Measurements from ENCODE around the gene WIPF2.
A peak's percentile ranks its signal among the peaks of the same experiment; 100 is the strongest.

The WIPF2 gene

GRCh38 chr17:40191237-40192208 is 27.6 kb upstream of the WIPF2 start:
- Histone ChIP-seq H3F3A (ENCODE audit: insufficient read depth) (no peaks in the 10 kb centered on the region; the same call in 1 of the 2 replicates), H3K36me3 (ENCODE audit: low read length) (no peaks in the 10 kb centered on the region), H3K9ac (ENCODE audit: low read length) (peak overlapping the region; percentile 60), H3K27me3 (ENCODE audit: low read length) (no peaks in the 10 kb centered on the region), H3K79me2 (ENCODE audit: insufficient read depth, low read length) (no peaks in the 10 kb centered on the region), H3K4me2 (ENCODE audit: low read depth, low read length, poor library complexity, severe bottlenecking) (peak overlapping the region; percentile 83), H3K9me3 (ENCODE audit: insufficient read depth, low read length) (no peaks in the 10 kb centered on the region), H3K9me2 (replicated peaks; ENCODE audit: insufficient read depth, low read length) (no peaks in the 10 kb centered on the region), H4K20me1 (ENCODE audit: low read depth, low read length) (no peaks in the 10 kb centered on the region), H2AFZ (ENCODE audit: low read depth, low read length, severe bottlenecking) (peak overlapping the region; percentile 89), H3K4me3 (ENCODE audit: insufficient read depth, low read length, poor library complexity, severe bottlenecking) (peak overlapping the region; percentile 58), H3K27ac (ENCODE audit: low read depth, low read length) (no peak overlapping the region)
- peak; percentile 91 for TF ChIP-seq CTCF (IDR thresholded peaks at IDR 0.05; ENCODE audit: insufficient read depth, low read length, poor library complexity, severe bottlenecking)
- no peak for TF ChIP-seq EZH2phosphoT487 (conservative IDR thresholded peaks at IDR 0.05; ENCODE audit: low read length)

GRCh38 chr17:40192961-40193360 is 26.1 kb upstream of the WIPF2 start:
- no peaks in the 10 kb centered on the region for H4K20me1 ChIP-seq (ENCODE audit: low read depth, low read length)
- H3K9me3 ChIP-seq (ENCODE audit: insufficient read depth, low read length), result no peaks in the 10 kb centered on the region
- no peak overlapping the region for H3K4me2 ChIP-seq (ENCODE audit: low read depth, low read length, poor library complexity, severe bottlenecking)
- H3K36me3 ChIP-seq (ENCODE audit: low read length), result no peaks in the 10 kb centered on the region
- no peak overlapping the region for H3K27ac ChIP-seq (ENCODE audit: low read depth, low read length)
- no peaks in the 10 kb centered on the region for H3F3A ChIP-seq (ENCODE audit: insufficient read depth)
- TF ChIP-seq EZH2phosphoT487 (conservative IDR thresholded peaks at IDR 0.05; ENCODE audit: low read length) (no peak), CTCF (IDR thresholded peaks at IDR 0.05; ENCODE audit: insufficient read depth, low read length, poor library complexity, severe bottlenecking) (no peak)
- no peaks in the 10 kb centered on the region for H3K79me2 ChIP-seq (ENCODE audit: insufficient read depth, low read length)
- H2AFZ ChIP-seq (ENCODE audit: low read depth, low read length, severe bottlenecking), result no peak overlapping the region
- H3K9me2 ChIP-seq (replicated peaks; ENCODE audit: insufficient read depth, low read length), result no peaks in the 10 kb centered on the region
- no peak overlapping the region for H3K4me3 ChIP-seq (ENCODE audit: insufficient read depth, low read length, poor library complexity, severe bottlenecking)
- H3K9ac ChIP-seq (ENCODE audit: low read length), result no peak overlapping the region
- H3K27me3 ChIP-seq (ENCODE audit: low read length), result no peaks in the 10 kb centered on the region

GRCh38 chr17:40194821-40195220 is 24.3 kb upstream of the WIPF2 start:
- Histone ChIP-seq H3K27ac (ENCODE audit: low read depth, low read length) (no peak overlapping the region), H3K4me2 (ENCODE audit: low read depth, low read length, poor library complexity, severe bottlenecking) (no peak overlapping the region), H2AFZ (ENCODE audit: low read depth, low read length, severe bottlenecking) (no peak overlapping the region), H3K9me2 (replicated peaks; ENCODE audit: insufficient read depth, low read length) (no peaks in the 10 kb centered on the region), H4K20me1 (ENCODE audit: low read depth, low read length) (no peaks in the 10 kb centered on the region), H3K36me3 (ENCODE audit: low read length) (no peaks in the 10 kb centered on the region), H3K9ac (ENCODE audit: low read length) (no peak overlapping the region), H3K27me3 (ENCODE audit: low read length) (no peaks in the 10 kb centered on the region), H3K9me3 (ENCODE audit: insufficient read depth, low read length) (no peaks in the 10 kb centered on the region), H3F3A (ENCODE audit: insufficient read depth) (no peaks in the 10 kb centered on the region), H3K4me3 (ENCODE audit: insufficient read depth, low read length, poor library complexity, severe bottlenecking) (no peak overlapping the region), H3K79me2 (ENCODE audit: insufficient read depth, low read length) (no peaks in the 10 kb centered on the region)
- no peak for TF ChIP-seq CTCF (IDR thresholded peaks at IDR 0.05; ENCODE audit: insufficient read depth, low read length, poor library complexity, severe bottlenecking)
- no peak for TF ChIP-seq EZH2phosphoT487 (conservative IDR thresholded peaks at IDR 0.05; ENCODE audit: low read length)
